ENCODE measurements around the gene AFDN.

DNA sequence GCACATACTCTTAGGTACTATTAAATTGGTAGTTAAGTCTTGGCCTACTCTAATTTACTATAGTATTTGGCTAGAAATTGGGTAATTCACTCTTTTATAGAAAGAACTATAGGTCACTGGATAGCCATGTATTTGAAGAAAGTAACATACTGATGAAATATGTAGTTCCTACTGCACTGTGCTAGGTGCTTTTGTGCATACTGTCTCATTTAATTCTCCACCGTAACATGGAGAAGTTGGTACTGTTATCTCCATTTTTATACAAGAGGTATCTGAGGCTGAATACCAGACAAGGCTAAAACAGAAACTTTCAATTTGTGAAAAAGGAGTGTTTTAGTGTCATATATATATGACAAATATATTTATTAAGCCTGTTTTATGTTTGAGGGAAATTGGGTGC is 29.8 kb downstream of the AFDN start:
- TF ChIP-seq, protein P1, sequence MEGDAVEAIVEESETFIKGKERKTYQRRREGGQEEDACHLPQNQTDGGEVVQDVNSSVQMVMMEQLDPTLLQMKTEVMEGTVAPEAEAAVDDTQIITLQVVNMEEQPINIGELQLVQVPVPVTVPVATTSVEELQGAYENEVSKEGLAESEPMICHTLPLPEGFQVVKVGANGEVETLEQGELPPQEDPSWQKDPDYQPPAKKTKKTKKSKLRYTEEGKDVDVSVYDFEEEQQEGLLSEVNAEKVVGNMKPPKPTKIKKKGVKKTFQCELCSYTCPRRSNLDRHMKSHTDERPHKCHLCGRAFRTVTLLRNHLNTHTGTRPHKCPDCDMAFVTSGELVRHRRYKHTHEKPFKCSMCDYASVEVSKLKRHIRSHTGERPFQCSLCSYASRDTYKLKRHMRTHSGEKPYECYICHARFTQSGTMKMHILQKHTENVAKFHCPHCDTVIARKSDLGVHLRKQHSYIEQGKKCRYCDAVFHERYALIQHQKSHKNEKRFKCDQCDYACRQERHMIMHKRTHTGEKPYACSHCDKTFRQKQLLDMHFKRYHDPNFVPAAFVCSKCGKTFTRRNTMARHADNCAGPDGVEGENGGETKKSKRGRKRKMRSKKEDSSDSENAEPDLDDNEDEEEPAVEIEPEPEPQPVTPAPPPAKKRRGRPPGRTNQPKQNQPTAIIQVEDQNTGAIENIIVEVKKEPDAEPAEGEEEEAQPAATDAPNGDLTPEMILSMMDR (IDR thresholded peaks at IDR 0.05; ENCODE audit: poor library complexity): no peak
- TF ChIP-seq EZH2phosphoT487 (IDR thresholded peaks at IDR 0.05; ENCODE audit: low read depth, severe bottlenecking, unreplicated experiment): no peak
- no peak for TF ChIP-seq EZH2 (IDR thresholded peaks at IDR 0.05; ENCODE audit: borderline replicate concordance)
